HUES6 (cell line): ENCODE measurements around the gene ACTG1.

Experiments
- H3K27ac ChIP-seq: 2 replicates; pipeline ENCODE4 v1.7.0; 2013; ENCODE audit warnings: low read depth, mild to moderate bottlenecking, low read length, inconsistent platforms
- H3K27me3 ChIP-seq: 2 replicates; pipeline ENCODE4 v1.6.1; 2013; ENCODE audit warnings: low read length; ENCODE audit not compliant: control insufficient read depth, insufficient read depth
- H3K36me3 ChIP-seq: 2 replicates; pipeline ENCODE4 v1.6.1; 2013; ENCODE audit warnings: low read length; ENCODE audit not compliant: control insufficient read depth, insufficient read depth
- H3K4me1 ChIP-seq: 2 replicates; pipeline ENCODE4 v1.6.1; 2013; ENCODE audit warnings: low read length; ENCODE audit not compliant: control insufficient read depth, insufficient read depth
- H3K4me3 ChIP-seq: 2 replicates; pipeline ENCODE4 v1.5.1; 2013; ENCODE audit warnings: low read depth, low read length
- H3K9ac ChIP-seq: one replicate; pipeline ENCODE4 v1.6.1; 2013; ENCODE audit warnings: mild to moderate bottlenecking, low read length
- H3K9me3 ChIP-seq: 2 replicates; pipeline ENCODE4 v1.6.1; 2013; ENCODE audit warnings: low read depth, low read length; ENCODE audit not compliant: control insufficient read depth, insufficient read depth

ACTG1 gene

DNA sequence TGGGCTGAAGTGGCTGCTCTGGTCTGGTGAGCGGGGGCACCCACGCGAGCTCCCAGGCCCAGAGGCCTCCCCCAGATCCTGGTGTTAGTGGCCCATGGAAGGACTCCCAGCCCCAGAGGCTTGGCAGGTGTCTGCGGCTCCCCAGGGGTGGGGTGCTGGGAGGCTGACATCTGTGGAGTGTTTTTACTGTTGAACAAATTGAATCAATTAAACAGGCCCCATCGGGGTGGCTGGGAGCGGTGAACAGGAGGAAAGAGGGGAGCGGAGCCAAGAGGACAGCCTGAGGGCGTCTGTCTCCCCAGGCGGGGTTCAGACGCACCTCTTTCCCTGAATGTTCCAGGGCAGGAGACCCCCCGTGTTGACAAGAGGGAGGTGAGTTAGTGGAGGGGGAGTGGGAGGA lies 29.9 kb downstream of the ACTG1 start:
- H3K27ac ChIP-seq: no peak overlapping the region
- peak overlapping the region; percentile 78; the same call in 1 of the 2 replicates for H3K4me3 ChIP-seq
- H3K9me3 ChIP-seq: no peaks in the 10 kb centered on the region
- peaks cover 17% of the 10 kb centered on the region for H3K4me1 ChIP-seq
- H3K9ac ChIP-seq: no peak overlapping the region
- no peaks in the 10 kb centered on the region for H3K36me3 ChIP-seq
- H3K27me3 ChIP-seq: peaks cover 56% of the 10 kb centered on the region

GRCh38 chr17:81481815-81482505 lies 30.6 kb downstream of the ACTG1 start:
- H3K27ac ChIP-seq: no peak overlapping the region
- H3K4me3 ChIP-seq: peak overlapping the region; percentile 39
- H3K9ac ChIP-seq: no peak overlapping the region
- peaks cover 51% of the 10 kb centered on the region for H3K27me3 ChIP-seq
- no peaks in the 10 kb centered on the region for H3K36me3 ChIP-seq
- peaks cover 17% of the 10 kb centered on the region for H3K4me1 ChIP-seq
- H3K9me3 ChIP-seq: no peaks in the 10 kb centered on the region

GRCh38 chr17:81481073-81481799 lies 31.4 kb downstream of the ACTG1 start:
- H3K36me3 ChIP-seq: no peaks in the 10 kb centered on the region
- H3K9ac ChIP-seq: no peak overlapping the region
- H3K27ac ChIP-seq: no peak overlapping the region
- peak overlapping the region; percentile 39 for H3K4me3 ChIP-seq
- 0 out of 2 replicates have a peak, but pooled peaks cover 3% of the 10 kb centered on the region for H3K9me3 ChIP-seq
- H3K4me1 ChIP-seq: peaks cover 17% of the 10 kb centered on the region
- peaks cover 48% of the 10 kb centered on the region for H3K27me3 ChIP-seq

GRCh38 chr17:81480140-81481072 lies 32.2 kb downstream of the ACTG1 start:
- Histone ChIP-seq H3K4me1 (peaks cover 17% of the 10 kb centered on the region), H3K4me3 (no peak overlapping the region), H3K27ac (no peak overlapping the region), H3K27me3 (peaks cover 47% of the 10 kb centered on the region), H3K9me3 (0 out of 2 replicates have a peak, but pooled peaks cover 3% of the 10 kb centered on the region), H3K36me3 (no peaks in the 10 kb centered on the region), H3K9ac (no peak overlapping the region)

DNA sequence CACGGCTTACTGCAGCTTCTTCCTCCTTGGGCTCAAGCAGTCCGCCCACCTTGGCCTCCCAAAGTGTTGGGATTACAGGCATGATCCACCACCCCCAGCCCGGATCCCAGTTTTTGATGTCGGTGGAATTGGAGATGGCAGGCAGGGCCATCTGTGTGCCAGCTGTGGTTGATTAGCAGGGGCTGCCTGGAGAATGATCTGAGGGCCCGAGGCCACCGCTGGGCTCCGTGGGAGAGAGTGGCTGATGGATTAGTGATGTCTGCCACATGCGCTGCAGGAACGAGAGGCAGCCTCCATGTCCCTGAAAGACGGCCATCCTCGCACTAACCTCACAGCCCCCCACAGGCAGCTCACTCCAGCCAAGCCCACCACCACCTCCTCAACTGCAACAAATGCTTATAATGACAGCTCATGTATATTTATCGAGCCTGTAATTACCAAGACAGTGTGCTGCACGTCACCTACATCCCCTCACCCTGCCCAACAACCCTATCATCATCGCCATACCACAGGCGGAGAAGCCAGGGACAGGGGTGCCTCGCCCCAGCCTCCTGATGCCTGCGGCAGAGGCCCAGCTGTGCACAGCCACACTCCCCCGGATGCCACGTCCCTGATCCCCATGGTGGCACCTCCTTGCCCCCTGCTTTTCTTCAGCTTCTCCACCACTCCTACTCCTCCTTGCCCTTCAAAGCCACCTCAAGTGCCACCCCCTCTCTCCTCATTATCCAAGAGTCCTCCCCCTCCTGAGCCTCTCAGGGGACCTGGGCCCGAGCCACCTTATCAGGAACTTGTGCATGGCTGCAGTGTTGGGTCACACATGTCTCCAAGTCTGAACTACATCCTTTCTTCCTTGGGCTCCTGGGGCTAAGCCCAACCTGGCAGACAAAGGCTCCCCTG lies 33.2 kb downstream of the ACTG1 start:
- Histone ChIP-seq H3K9ac (no peak overlapping the region), H3K4me1 (peaks cover 14% of the 10 kb centered on the region; the same call in 1 of the 2 replicates), H3K9me3 (0 out of 2 replicates have a peak, but pooled peaks cover 3% of the 10 kb centered on the region), H3K27ac (no peak overlapping the region), H3K36me3 (no peaks in the 10 kb centered on the region), H3K4me3 (no peak overlapping the region), H3K27me3 (peaks cover 44% of the 10 kb centered on the region)

GRCh38 chr17:81478119-81478518 lies 34.5 kb downstream of the ACTG1 start:
- H3K9ac ChIP-seq: no peak overlapping the region

DNA sequence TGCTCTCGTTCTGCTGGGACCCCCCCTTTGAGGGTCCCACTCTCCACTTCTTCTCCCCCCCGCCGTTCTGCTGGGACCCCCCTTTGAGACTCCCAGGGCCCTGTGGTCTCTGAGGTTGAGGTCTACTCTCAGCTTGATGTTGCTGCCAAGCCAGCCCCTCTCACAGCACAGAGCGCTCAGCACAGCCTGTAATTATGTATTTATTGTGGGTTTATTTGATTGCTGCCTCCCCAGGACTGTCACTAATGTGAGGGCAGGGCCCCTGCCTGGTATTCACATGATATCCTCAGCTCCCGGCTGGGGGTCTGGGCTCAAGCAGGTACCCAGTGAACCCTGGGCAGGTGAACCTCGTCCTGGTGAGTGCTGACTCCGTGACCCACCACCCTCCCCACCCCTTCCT lies 35.4 kb downstream of the ACTG1 start:
- Histone ChIP-seq H3K4me3 (no peak overlapping the region), H3K9ac (no peak overlapping the region), H3K36me3 (no peaks in the 10 kb centered on the region), H3K27ac (no peak overlapping the region), H3K9me3 (0 out of 2 replicates have a peak, but pooled peaks cover 3% of the 10 kb centered on the region), H3K4me1 (no peaks in the 10 kb centered on the region), H3K27me3 (peaks cover 24% of the 10 kb centered on the region)

More at GRCh38 chr17:81478119-81478518, 34.5 kb downstream of the ACTG1 start:
- Histone ChIP-seq H3K4me3 (no peak overlapping the region), H3K27me3 (peaks cover 34% of the 10 kb centered on the region), H3K9me3 (0 out of 2 replicates have a peak, but pooled peaks cover 3% of the 10 kb centered on the region), H3K4me1 (peaks cover 4% of the 10 kb centered on the region; the same call in 1 of the 2 replicates), H3K36me3 (no peaks in the 10 kb centered on the region), H3K27ac (no peak overlapping the region)

DNA sequence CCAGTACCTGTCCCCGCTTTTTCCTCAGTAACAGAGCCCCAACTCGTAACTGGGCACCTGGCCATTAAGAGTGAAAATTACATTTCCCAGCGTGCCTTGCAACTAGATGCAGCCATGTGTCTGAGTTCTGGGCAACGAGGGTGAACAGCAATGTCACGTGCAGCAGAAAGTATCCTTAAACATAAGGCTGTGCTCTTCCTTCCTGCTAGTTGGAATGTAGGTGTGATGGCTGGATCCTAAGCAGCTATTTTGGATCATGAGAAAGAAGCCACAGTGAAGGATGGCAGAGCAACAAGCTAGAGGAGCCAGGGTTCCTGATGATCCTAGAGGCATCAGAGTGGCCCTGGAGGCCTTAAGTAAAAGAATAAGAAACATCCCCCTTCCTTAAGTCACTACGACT lies 36.0 kb downstream of the ACTG1 start:
- no peak overlapping the region for H3K4me3 ChIP-seq
- H3K36me3 ChIP-seq: no peaks in the 10 kb centered on the region
- H3K9ac ChIP-seq: no peak overlapping the region
- H3K27me3 ChIP-seq: peaks cover 19% of the 10 kb centered on the region
- no peak overlapping the region for H3K27ac ChIP-seq
- H3K4me1 ChIP-seq: no peaks in the 10 kb centered on the region
- 0 out of 2 replicates have a peak, but pooled peaks cover 3% of the 10 kb centered on the region for H3K9me3 ChIP-seq

- no peaks in the 10 kb centered on the region for H3K36me3 ChIP-seq
- H3K4me3 ChIP-seq: no peak overlapping the region
- H3K9ac ChIP-seq: no peak overlapping the region
- H3K27me3 ChIP-seq: peaks cover 17% of the 10 kb centered on the region
- H3K9me3 ChIP-seq: 0 out of 2 replicates have a peak, but pooled peaks cover 3% of the 10 kb centered on the region
- H3K4me1 ChIP-seq: no peaks in the 10 kb centered on the region
- H3K27ac ChIP-seq: no peak overlapping the region
These were observed 36.5 kb downstream of the ACTG1 start for GRCh38 chr17:81476097-81476496.

GRCh38 chr17:81474958-81475357 lies 37.6 kb downstream of the ACTG1 start:
- Histone ChIP-seq H3K4me1 (no peaks in the 10 kb centered on the region), H3K27ac (no peak overlapping the region), H3K4me3 (no peak overlapping the region), H3K36me3 (no peaks in the 10 kb centered on the region), H3K9me3 (0 out of 2 replicates have a peak, but pooled peaks cover 3% of the 10 kb centered on the region), H3K9ac (no peak overlapping the region), H3K27me3 (peaks cover 6% of the 10 kb centered on the region)
